HEK293 (cell line): ENCODE data around the gene MCUR1.
"Not testable (repeated sequence)": the region's sequence is repeated elsewhere in the genome, so short reads cannot be mapped to it uniquely, and the experiment has no call there.

ENCODE experiments used
- CTCF ChIA-PET: fragments of 350-600 bp; formaldehyde crosslinking; extraction: SDS; loops from one replicate; lab custom pipeline; 2021; ENCODE audit warnings: antibody characterized with exemption; lab: Yijun Ruan, JAX
- POLR2A ChIA-PET: fragments of 300-600 bp; formaldehyde crosslinking; extraction: SDS; loops from one replicate; lab custom pipeline; 2020; ENCODE audit warnings: antibody characterized with exemption, inconsistent platforms; lab: Yijun Ruan, JAX
- H3K27ac ChIP-seq: fragments of 200-500 bp; sonication (Bioruptor generic); 2 replicates; pipeline ENCODE4 v1.5.1; 2014; ENCODE audit warnings: low read depth, low read length, control low read depth, inconsistent platforms; ENCODE audit errors: extremely low read depth
- H3K36me3 ChIP-seq, 2 experiments: fragments of 200-500 bp in 1 of 2; sonication (Bioruptor generic) in 1 of 2; 1 replicate in 1 of 2; 2 replicates in 1 of 2; pipeline ENCODE4 v1.5.1; 2014 to 2017; ENCODE audit warnings: inconsistent platforms in 2 of 2, low read length in 2 of 2; ENCODE audit not compliant: control insufficient read depth in 2 of 2, insufficient read depth in 1 of 2
- H3K4me1 ChIP-seq: fragments of 200-500 bp; sonication (Bioruptor generic); 2 replicates; pipeline ENCODE4 v1.5.1; 2014; ENCODE audit warnings: mild to moderate bottlenecking, low read length, inconsistent platforms; ENCODE audit not compliant: control insufficient read depth, insufficient read depth
- H3K4me3 ChIP-seq: 2 replicates; pipeline ENCODE4 v1.5.1; 2011; ENCODE audit warnings: low read depth, mild to moderate bottlenecking, control low read depth, low read length, moderate library complexity
- H3K9me3 ChIP-seq: fragments of 200-500 bp; sonication (Bioruptor generic); 2 replicates; pipeline ENCODE4 v1.5.1; 2014; ENCODE audit warnings: low read depth, low read length, inconsistent platforms; ENCODE audit not compliant: control insufficient read depth, insufficient read depth
- EGR2 ChIP-seq: fragments of 450-650 bp; formaldehyde crosslinking; IDR thresholded peaks from 2 replicates; pipeline ENCODE4 v1.5.1; 2016; ENCODE audit warnings: low read depth, missing biosample characterization, missing genetic modification characterization
- GLI2 ChIP-seq: fragments of 450-650 bp; formaldehyde crosslinking; IDR thresholded peaks from 2 replicates; pipeline ENCODE4; 2017; ENCODE audit warnings: missing biosample characterization, missing genetic modification characterization, low read depth, borderline replicate concordance
- HOXA7 ChIP-seq: sonication (generic); formaldehyde crosslinking; IDR thresholded peaks from 2 replicates; pipeline ENCODE4 v1.8.1; 2022; ENCODE audit warnings: missing genetic modification reagents, borderline replicate concordance
- ZBTB48 ChIP-seq: fragments of 450-650 bp; formaldehyde crosslinking; IDR thresholded peaks from 2 replicates; pipeline ENCODE4 v1.5.1; 2016; ENCODE audit warnings: missing biosample characterization, missing genetic modification characterization
- ZIC2 ChIP-seq: fragments of 450-650 bp; formaldehyde crosslinking; IDR thresholded peaks from 2 replicates; pipeline ENCODE4 v1.5.1; 2016; ENCODE audit warnings: missing biosample characterization, missing genetic modification characterization
- ZNF169 ChIP-seq: fragments of 450-650 bp; formaldehyde crosslinking; IDR thresholded peaks from 2 replicates; pipeline ENCODE4 v1.5.1; 2016; ENCODE audit warnings: missing biosample characterization, missing genetic modification characterization
- ZNF23 ChIP-seq: fragments of 450-650 bp; formaldehyde crosslinking; IDR thresholded peaks from 2 replicates; pipeline ENCODE4 v1.5.1; 2016; ENCODE audit warnings: missing biosample characterization, missing genetic modification characterization, borderline replicate concordance
- ZNF324 ChIP-seq: fragments of 450-650 bp; formaldehyde crosslinking; IDR thresholded peaks from 2 replicates; pipeline ENCODE4 v1.5.1; 2016; ENCODE audit warnings: missing biosample characterization, missing genetic modification characterization
- ZNF416 ChIP-seq: fragments of 450-650 bp; formaldehyde crosslinking; IDR thresholded peaks from 2 replicates; pipeline ENCODE4 v1.5.1; 2016; ENCODE audit warnings: missing biosample characterization, missing genetic modification characterization
- ZNF514 ChIP-seq: fragments of 450-650 bp; formaldehyde crosslinking; IDR thresholded peaks from 2 replicates; pipeline ENCODE4 v1.5.1; 2016; ENCODE audit warnings: missing biosample characterization, missing genetic modification characterization
- ZNF571 ChIP-seq: fragments of 450-650 bp; formaldehyde crosslinking; IDR thresholded peaks from 2 replicates; pipeline ENCODE4 v1.5.0; 2017; ENCODE audit warnings: missing biosample characterization, missing genetic modification characterization
- ZNF600 ChIP-seq: fragments of 450-650 bp; formaldehyde crosslinking; IDR thresholded peaks from 2 replicates; pipeline ENCODE4 v1.5.1; 2016; ENCODE audit warnings: missing biosample characterization, missing genetic modification characterization
- ZNF610 ChIP-seq: fragments of 450-650 bp; formaldehyde crosslinking; IDR thresholded peaks from 2 replicates; pipeline ENCODE4 v1.5.1; 2016; ENCODE audit warnings: missing biosample characterization, missing genetic modification characterization, borderline replicate concordance
- ZNF623 ChIP-seq: fragments of 450-650 bp; formaldehyde crosslinking; IDR thresholded peaks from 2 replicates; pipeline ENCODE4 v1.5.1; 2016; ENCODE audit warnings: missing biosample characterization, missing genetic modification characterization
- ZNF658 ChIP-seq: fragments of 450-650 bp; formaldehyde crosslinking; IDR thresholded peaks from 2 replicates; pipeline ENCODE4; 2016; ENCODE audit warnings: missing biosample characterization, missing genetic modification characterization
- TF ChIP-seq, protein P1 (sequence below): fragments of 450-650 bp; IDR thresholded peaks from 2 replicates; pipeline ENCODE4 v1.5.1; 2018; ENCODE audit warnings: missing biosample characterization, missing genetic modification characterization

The MCUR1 gene

DNA sequence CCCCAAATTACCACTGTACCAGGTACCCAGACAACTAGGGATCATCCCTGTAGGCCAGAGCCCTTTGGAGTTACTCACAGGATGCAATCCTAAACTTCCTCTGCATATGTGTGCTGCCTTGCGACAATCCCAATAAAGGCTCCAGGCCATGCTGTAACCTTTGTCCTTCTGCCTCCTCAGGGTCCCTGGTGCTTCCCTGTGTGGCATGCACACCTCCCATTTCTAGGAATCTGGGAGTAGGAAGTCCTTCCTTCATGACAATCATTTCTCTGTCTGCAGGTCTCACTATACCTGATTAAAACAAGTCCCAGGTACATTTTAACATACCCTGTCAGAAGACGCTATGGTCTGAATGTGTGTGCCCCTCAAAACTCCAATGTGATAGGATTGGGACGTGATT, 37.0 kb upstream of the MCUR1 start (continued):
- TF ChIP-seq EGR2 (tag by site-specific recombination) (no peak), ZNF571 (tag by site-specific recombination) (no peak), ZNF658 (tag by site-specific recombination) (no peak), ZIC2 (tag by site-specific recombination) (no peak), ZNF23 (no peak), ZNF324 (no peak), ZNF623 (tag by site-specific recombination) (no peak), GLI2 (tag by site-specific recombination) (no peak), ZBTB48 (no peak), HOXA7 (CRISPR knock-in tag) (no peak), ZNF416 (tag by site-specific recombination) (no peak)
- TF ChIP-seq, protein P1, sequence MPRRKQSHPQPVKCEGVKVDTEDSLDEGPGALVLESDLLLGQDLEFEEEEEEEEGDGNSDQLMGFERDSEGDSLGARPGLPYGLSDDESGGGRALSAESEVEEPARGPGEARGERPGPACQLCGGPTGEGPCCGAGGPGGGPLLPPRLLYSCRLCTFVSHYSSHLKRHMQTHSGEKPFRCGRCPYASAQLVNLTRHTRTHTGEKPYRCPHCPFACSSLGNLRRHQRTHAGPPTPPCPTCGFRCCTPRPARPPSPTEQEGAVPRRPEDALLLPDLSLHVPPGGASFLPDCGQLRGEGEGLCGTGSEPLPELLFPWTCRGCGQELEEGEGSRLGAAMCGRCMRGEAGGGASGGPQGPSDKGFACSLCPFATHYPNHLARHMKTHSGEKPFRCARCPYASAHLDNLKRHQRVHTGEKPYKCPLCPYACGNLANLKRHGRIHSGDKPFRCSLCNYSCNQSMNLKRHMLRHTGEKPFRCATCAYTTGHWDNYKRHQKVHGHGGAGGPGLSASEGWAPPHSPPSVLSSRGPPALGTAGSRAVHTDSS (tag by site-specific recombination), result no peak
- TF ChIP-seq, all 188 proteins: peak for 0

GRCh38 chr6:13850690-13851089, 36.3 kb upstream of the MCUR1 start:
- H3K36me3 ChIP-seq, H3K9me3 ChIP-seq, H3K4me3 ChIP-seq, POLR2A ChIA-PET, H3K4me1 ChIP-seq, H3K27ac ChIP-seq: not testable (repeated sequence)
- CTCF ChIA-PET, result interaction anchor here (0.7 kb wide), 1 partner anchor 176 kb away, joined by 4 read pairs; no protein-coding TSS in a partner anchor

DNA sequence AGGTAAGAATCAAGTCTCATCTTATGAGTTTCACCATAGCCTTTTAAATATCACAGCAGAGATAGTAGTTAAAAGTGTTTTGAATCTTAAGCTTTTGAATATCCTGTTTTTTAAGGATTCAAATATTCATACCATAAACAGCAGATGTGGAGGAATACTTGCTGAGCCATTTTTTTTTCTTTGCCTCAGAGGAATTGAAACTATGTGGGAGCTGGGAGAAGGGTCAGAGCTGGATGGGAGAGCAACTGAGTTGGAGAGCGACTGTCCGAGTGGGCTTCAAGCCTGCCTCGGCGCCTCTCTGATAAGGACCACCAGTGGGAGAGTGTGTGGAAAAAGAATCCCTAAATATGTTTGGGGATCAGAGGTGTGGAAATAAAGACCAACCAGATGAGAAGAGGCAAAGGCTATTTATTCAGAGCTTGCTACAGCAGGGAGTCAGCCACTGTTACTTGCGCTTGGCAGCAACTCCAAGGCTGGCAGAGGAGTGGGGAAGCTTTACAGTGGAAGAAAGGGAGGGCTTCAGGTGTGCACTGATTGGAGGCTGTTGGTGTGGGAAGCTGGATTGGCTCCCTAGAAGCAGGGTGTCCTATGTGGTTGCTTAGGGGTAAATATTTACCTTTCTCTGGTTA, 34.3 kb upstream of the MCUR1 start:
- no peak overlapping the region for H3K4me3 ChIP-seq
- ChIA-PET POLR2A (no interaction called here), CTCF (interaction anchor here (0.6 to 2.0 kb wide), 4 partner anchors 11 to 218 kb away, joined by 3 to 7 read pairs (median 4); no protein-coding TSS in a partner anchor)
- no peaks in the 10 kb centered on the region for H3K4me1 ChIP-seq
- H3K36me3 ChIP-seq, result no peaks in the 10 kb centered on the region
- TF ChIP-seq ZNF169 (tag by site-specific recombination) (no peak), ZNF610 (tag by site-specific recombination) (no peak), ZNF514 (tag by site-specific recombination) (no peak)
- H3K27ac ChIP-seq, result no peak overlapping the region
- no peaks in the 10 kb centered on the region for H3K9me3 ChIP-seq

- H3K36me3 ChIP-seq, result no peaks in the 10 kb centered on the region
- ChIA-PET CTCF (interaction anchor here (1.1 to 2.0 kb wide), 2 partner anchors 10 to 26 kb away, joined by 4 to 7 read pairs; no protein-coding TSS in a partner anchor), POLR2A (no interaction called here)
- no peak overlapping the region for H3K27ac ChIP-seq
- no peak overlapping the region for H3K4me3 ChIP-seq
- H3K9me3 ChIP-seq, result no peaks in the 10 kb centered on the region
- no peaks in the 10 kb centered on the region for H3K4me1 ChIP-seq
- TF ChIP-seq ZNF600 (tag by site-specific recombination), result no peak
Measured at GRCh38 chr6:13847326-13848050, 33.1 kb upstream of the MCUR1 start.
